Islet precursor cell (in vitro differentiated cells): ENCODE data around the gene LARP6.
"Not testable (repeated sequence)": the region's sequence is repeated elsewhere in the genome, so short reads cannot be mapped to it uniquely, and the experiment has no call there.

Source experiments
- DNase-seq: peaks from one replicate; pipeline ENCODE4 v3.0.0-alpha.2; 2018

LARP6 gene

DNA sequence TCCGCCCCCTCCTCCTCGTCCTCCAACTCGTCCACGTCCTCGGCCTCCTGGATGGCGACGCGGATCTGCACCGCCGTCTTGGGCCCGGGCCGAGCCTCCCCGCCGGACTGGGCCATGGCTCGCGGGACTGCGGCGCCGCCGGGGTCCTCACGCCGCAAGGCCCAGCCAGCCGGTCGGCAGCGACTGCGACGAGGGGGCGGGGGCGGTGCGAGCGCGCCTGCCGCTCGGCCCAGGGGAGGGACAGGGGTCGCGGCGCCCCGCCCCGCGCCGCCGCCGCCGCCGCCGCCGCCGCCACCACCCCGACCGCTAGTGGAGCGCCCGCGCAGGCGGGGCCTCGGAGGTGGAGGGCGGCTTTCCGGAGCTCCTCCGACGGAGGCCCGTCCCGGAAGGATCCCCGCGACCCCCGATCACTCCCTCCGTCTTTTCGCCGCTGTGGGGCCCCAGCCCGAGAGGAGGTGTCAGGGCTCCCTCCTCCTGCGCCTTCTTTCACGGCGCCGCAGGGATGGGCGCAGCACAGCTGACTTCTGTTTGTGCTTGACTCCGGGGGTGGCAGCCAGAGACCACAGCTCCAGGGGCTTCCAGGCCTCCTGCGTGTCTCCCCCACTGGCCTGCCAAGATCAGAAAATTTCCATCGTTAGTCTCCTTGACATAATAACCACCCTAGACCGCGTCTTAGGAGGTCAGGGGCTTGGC, at the start of gene LARP6:
LARP6 (minus strand) TSS at position 185 of the 693 bp plus-strand sequence; CDS start at position 116, 69 bp downstream.
- DNase-seq = peak; percentile 84

DNA sequence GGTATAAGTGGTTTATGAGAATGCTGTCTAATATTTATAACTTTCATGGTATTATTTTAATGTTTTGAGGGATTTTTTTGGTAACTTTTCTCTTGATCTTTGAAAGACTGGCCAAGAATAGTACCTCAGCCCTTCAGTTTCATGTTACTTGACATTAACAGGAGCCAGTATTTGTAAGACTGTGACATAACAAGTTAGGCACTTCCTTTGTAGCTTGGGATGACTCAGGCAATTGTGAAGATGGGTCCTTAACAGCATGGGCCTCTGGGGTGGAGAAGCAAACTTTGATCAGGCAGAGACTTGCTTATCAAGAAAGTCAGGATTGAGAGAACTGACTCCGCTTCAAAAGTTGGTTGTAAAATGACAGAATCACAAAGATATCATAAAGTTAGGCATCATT, 48.1 kb upstream of the LARP6 start:
- peak; percentile 79 for DNase-seq

DNA sequence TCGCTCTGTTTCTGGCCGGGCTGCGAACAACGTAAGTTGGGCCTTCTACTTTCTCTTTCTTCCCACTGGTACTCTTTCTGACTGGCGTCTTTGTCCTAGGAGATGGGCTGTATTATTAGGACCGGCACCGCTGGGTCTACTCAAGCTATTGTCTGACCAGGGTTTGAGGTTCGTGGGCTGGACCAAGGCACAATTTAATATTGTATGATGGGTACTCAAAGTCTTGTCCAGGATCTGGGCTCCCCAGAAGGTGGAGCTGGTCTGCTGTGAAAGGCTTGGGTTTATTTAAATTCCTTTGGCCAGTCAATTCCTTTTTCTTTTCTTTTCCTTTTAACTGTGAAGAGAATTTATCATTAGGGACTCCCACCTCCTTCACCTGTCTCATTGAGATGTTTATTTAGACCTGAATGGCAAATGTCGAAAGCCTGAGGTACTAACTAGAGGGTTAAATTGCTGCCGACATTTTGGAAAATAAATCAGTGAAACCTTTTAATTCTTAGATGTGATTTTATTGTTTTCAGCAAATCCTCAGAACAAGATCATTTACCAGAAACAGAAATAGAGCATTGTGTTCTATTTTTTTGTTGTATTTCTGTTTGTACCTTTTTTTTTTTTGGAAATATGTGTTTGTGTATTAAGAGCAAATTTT, 39.1 kb upstream of the LARP6 start:
- DNase-seq = peak; percentile 60

DNA sequence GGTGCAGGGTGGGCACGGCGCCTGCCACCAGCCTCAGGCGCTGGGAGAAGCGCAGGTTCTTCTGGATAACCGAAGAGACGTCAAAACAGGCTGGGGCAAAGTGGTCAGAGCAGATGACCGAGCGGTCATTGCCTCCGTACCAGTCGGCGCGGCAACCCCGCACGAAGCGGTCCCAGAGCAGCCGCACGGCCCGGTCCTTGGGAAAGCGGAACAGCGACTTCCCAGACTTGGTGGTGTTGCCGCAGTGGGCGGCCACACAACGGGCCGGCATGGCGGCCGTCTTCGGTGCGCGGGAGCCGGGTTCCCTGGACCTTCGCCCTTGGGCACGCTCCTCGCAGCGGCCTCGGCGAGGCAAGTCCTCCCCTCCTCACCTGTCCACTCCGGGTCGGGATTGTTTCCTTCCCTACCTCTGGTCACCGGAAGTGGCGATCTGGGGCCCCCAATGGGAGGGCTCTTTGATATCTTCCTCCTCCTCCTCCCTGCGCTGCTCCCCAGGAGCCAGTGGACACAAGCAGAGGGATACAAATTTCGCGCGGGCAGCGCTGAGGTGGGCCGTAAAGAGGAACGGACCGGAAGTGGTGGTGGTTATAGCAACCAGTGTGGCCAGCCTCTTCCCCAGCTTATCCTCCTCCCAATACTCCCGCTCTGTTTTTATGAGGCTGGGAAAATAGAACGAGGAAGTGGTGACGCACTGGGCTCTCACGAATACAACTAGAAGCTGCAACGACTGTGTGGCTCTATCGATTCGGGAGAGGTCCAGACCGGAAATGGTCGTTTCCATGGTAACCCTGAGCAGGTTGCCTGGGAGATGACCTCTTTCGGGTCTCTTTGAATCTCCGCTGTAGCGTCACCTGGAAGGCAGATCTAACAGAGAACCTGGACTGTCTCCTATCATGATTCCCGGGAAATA, 38.3 kb upstream of the LARP6 start, which contains the start of the genes LRRC49 and THAP10:
LRRC49 (plus strand) TSS at position 825 of the 910 bp plus-strand sequence; CDS start at position 894, 69 bp downstream.
THAP10 (minus strand) TSS at position 432 of the 910 bp plus-strand sequence; CDS start at position 271, 161 bp downstream.
- DNase-seq = peak; percentile 95

DNA sequence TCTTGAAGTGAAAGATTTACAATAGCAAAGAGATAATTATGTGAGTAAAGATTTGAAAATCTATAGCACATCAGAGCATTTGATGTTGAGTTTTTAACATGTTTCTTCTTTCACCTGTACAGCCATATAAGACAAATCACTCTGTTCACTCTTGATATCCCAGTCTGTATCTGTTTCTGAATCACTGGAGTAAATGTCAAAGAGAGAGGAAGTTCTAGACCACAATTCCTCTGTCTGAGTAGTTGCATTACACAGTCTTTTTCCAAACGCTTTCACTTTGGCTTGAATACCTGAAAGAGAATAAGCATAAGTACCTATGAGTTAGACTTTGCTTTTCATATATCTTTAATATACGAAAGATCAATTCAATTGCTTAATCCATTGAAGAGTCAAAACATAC, 28.4 kb upstream of the LARP6 start:
- no peak for DNase-seq

DNA sequence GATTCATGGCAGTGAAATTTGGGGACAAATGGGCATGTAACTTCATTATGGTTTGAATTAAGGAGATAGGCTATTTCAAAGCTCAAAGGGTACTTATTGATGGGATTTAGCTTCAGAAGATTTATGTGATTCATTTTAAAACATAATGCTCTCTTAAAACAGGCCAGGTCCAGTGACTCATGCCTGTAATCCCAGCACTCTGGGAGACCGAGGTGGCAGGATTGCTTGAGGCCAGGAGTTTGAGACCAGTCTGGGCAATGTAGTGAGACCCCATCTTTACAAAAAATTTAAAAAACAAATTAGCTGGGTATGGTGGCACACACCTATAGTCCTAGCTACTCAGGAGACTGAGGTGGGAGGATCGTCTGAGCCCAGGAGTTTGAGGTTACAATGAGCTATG, 26.8 kb upstream of the LARP6 start:
- DNase-seq = no peak

DNA sequence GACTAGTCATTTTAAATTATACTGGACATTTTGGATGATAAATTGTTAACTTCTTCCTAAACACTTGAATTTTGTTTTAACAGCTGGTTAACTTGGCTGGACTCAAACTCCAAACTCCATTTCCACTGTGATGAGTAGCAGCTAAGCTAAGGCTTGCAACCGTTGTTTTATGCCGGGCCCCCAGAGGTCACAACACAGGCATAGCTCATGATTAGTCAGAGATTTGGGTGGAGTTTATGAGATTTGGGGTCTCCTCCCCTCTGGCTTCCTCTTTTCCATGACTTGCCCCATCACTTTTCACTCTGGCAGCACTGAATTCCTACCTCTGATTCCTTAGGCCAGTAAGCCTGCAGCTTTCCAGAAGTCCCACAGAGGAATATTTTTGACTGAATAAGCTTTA, 25.4 kb upstream of the LARP6 start:
- no peak for DNase-seq

- DNase-seq = no peak
Measured at GRCh38 chr15:70876683-70877082, 22.7 kb upstream of the LARP6 start.

- DNase-seq = no peak
Measured at GRCh38 chr15:70876011-70876410, 22.1 kb upstream of the LARP6 start.

DNA sequence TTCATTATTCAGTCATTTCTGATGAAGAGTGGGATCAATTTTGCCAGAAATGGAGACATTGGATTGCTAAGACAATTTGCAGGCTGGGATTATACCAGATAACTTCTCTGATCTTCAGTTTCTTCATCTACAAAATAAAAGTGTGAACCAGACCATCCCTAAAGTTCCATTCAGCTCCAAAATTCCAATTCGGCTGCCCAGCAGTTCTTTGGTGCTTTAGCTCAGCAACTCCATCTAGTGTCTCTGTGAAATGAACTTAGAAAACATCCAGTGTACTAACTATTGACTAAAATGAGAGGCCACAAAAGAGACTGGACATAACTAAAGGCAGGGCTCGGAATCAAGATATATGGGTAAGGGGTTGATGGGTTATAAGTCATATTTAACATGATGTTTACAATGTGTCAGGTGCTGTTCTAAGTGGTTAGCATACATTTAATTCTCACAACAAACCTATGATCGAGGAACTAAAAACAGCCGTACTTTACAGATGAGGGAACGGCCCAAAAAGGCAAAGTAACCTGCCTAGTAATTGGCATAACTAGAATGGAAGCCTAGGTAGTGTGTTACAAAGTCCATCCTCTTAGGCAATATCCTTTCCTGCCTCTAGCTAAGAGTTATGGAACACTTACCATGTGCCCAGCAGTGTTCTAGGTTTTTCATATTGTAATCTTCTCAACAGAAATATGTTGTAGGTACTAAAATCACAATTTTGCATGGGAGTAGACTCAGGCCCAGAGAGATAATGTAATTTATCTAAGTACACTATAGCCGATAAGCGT, 21.2 kb upstream of the LARP6 start:
- no peak for DNase-seq

DNA sequence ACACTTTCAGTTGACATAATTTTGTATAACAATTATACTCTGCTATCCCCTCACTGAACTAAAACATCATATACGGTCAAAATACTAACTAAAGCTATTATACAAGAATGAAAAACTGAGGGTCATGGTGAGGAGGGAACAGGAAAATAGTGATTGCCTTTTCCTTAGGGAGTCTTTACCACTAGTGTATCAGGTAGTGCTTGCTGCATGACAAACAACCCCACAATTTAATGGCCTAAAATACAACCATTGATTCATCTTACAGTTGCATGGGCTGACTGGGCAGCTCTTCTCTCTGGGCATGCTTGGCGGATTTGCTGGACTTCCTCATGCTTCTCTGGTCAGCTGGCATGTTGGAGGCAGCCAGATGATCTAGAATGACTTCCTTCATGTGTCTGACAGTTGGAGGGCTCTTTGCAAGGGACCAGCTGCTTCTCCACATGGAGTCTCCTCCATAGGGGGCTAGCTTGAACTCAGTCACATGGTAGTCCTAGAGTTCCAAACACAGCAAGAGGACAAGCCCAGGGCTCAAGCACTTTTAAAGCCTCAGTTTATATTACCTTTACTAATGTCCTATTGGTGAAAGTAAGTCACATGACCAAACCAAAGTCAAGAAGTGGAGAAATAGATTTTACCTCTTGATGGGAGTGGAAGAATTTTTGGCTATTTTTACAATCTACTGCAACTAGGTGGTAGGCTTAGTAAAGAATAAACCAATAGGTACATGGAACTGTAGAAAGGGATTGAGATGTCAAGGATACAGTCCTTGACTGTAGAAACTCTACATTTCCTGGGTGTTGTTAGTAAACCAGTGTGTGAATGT, 19.5 kb upstream of the LARP6 start:
- no peak for DNase-seq

GRCh38 chr15:70871490-70871889, 17.5 kb upstream of the LARP6 start:
- DNase-seq = not testable (repeated sequence)

GRCh38 chr15:70870051-70870450, 16.1 kb upstream of the LARP6 start:
- no peak for DNase-seq

GRCh38 chr15:70869346-70869745, 15.4 kb upstream of the LARP6 start:
- DNase-seq = no peak

- no peak for DNase-seq
Measured at GRCh38 chr15:70867911-70868467, 14.0 kb upstream of the LARP6 start.

GRCh38 chr15:70866982-70867641, 13.2 kb upstream of the LARP6 start:
- DNase-seq = no peak

- DNase-seq = peak; percentile 80
Measured at GRCh38 chr15:70863450-70864218, 9.7 kb upstream of the LARP6 start.

DNA sequence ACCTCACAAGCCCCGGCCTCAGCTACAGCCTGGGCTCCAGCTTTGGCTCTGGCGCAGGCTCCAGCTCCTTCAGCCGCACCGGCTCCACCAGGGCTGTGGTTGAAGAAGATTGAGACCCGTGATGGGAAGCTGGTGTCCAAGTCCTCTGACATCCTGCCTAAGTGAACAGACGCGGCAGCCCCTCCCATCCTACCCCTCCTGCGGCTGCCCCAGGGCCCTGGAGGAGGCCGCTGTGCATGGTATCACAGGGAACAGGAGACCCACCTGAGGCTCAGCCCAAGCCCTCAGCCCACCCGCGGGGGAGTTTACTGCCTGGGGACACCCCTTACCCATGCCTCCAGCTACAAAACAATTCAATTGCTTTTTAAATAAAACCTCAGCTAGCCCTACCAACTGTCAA, 6.0 kb upstream of the LARP6 start:
- DNase-seq = no peak

DNA sequence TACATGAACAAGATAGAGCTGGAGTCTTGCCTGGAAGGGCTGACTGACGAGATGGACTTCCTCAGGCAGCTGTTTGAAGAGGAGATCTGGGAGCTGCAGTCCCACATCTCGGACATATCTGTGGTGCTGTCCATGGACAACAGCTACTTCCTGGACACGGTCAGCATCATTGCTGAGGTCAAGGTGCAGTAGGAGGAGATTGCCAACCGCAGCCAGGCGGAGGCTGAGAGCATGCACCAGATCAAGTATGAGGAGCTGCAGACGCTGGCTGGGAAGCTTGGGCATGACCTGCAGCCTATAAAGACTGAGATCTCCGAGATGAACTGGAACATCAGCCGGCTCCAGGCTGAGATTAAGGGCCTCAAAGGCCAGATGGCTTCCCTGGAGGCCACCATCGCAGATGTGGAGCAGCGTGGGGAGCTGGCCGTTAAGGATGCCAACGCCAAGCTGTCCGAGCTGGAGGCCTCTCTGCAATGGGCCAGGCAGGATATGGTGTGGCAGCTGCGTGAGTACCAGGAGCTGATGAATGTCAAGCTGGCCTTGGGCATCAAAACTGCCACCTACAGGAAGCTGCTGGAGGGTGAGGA, 5.5 kb upstream of the LARP6 start:
- no peak for DNase-seq
